K562 (cell line): ENCODE results near the gene DBNDD1. TPM values are rescaled to one million over a fixed set of nuclear protein-coding genes. Genes with fewer than 3 reads are reported as not detected.
"Not testable (repeated sequence)": the region's sequence is repeated elsewhere in the genome, so short reads cannot be mapped to it uniquely, and the experiment has no call there.

Source experiments
- ADNP ChIP-seq: fragments of 200-800 bp; sonication (Bioruptor generic); IDR thresholded peaks from 2 replicates; pipeline ENCODE4 v1.6.1; 2016; ENCODE audit warnings: missing genetic modification characterization, missing compliant biosample characterization
- ARNT ChIP-seq, 2 experiments: fragments of 450-650 bp; IDR thresholded peaks; 2 replicates each; pipeline ENCODE4 v1.6.1; 2016; ENCODE audit warnings: mild to moderate bottlenecking in 1 of 2
- BCOR ChIP-seq: fragments of 450-650 bp; IDR thresholded peaks from 2 replicates; pipeline ENCODE4 v1.6.1; 2016
- CBX3 ChIP-seq, 2 experiments: IDR thresholded peaks; 1 replicate in 1 of 2; 2 replicates in 1 of 2; pipeline ENCODE4 v1.6.1; 2012; ENCODE audit warnings: inconsistent platforms in 2 of 2, low read length in 2 of 2, borderline replicate concordance in 1 of 2, control low read depth in 1 of 2
- FOXJ2 ChIP-seq: fragments of 200-800 bp; sonication (Bioruptor generic); IDR thresholded peaks from 2 replicates; pipeline ENCODE4 v1.6.1; 2016; ENCODE audit warnings: missing genetic modification characterization, missing compliant biosample characterization
- JUNB ChIP-seq: fragments of 450-650 bp; formaldehyde crosslinking; conservative IDR thresholded peaks from 2 replicates; pipeline ENCODE4 v1.4.0; 2020; ENCODE audit warnings: mild to moderate bottlenecking
- JUND ChIP-seq, 2 experiments: IDR thresholded peaks; 2 replicates in 1 of 2; 3 replicates in 1 of 2; pipeline ENCODE4 v1.6.1; 2011; ENCODE audit warnings: borderline replicate concordance in 2 of 2, low read depth in 2 of 2, low read length in 2 of 2, improper control_type of control experiment in 1 of 2, missing biosample characterization in 1 of 2, missing genetic modification characterization in 1 of 2, missing genetic modification reagents in 1 of 2
- NCOR1 ChIP-seq: fragments of 450-650 bp; IDR thresholded peaks from 2 replicates; pipeline ENCODE4 v1.6.1; 2016; ENCODE audit warnings: mild to moderate bottlenecking, moderate library complexity
- NR4A1 ChIP-seq, 2 experiments: fragments of 250-450 bp in 1 of 2; fragments of 450-650 bp in 1 of 2; sonication (Bioruptor Pico) in 1 of 2; IDR thresholded peaks; 2 replicates each; pipeline versions ENCODE4 v1.4.0 to v1.6.1; 2016 to 2020; ENCODE audit warnings: mild to moderate bottlenecking in 2 of 2, missing compliant biosample characterization in 1 of 2, missing genetic modification characterization in 1 of 2, moderate library complexity in 1 of 2
- SMAD4 ChIP-seq: fragments of 250-450 bp; sonication (Bioruptor Pico); conservative IDR thresholded peaks from 2 replicates; pipeline ENCODE4 v1.8.0; 2021; ENCODE audit warnings: inconsistent platforms, mild to moderate bottlenecking, moderate library complexity
- SNIP1 ChIP-seq: fragments of 450-650 bp; IDR thresholded peaks from 2 replicates; pipeline ENCODE4 v1.7.1; 2017; ENCODE audit warnings: low read depth, mild to moderate bottlenecking
- TCF3 ChIP-seq: sonication (generic); formaldehyde crosslinking; IDR thresholded peaks from 2 replicates; pipeline ENCODE4 v1.4.0; 2020; ENCODE audit warnings: mild to moderate bottlenecking, missing genetic modification reagents
- TEAD1 ChIP-seq, 2 experiments: fragments of 450-650 bp in 1 of 2; sonication (generic) in 1 of 2; formaldehyde crosslinking; IDR thresholded peaks; 2 replicates each; pipeline versions ENCODE4 v1.4.0 to v1.8.0; 2020 to 2022; ENCODE audit warnings: mild to moderate bottlenecking in 2 of 2, missing genetic modification reagents in 1 of 2
- ZBTB40 ChIP-seq, 2 experiments: fragments of 450-650 bp in 1 of 2; sonication (generic) in 1 of 2; formaldehyde crosslinking in 1 of 2; IDR thresholded peaks; 2 replicates each; pipeline versions ENCODE4 v1.7.1 to v1.9.0; 2016 to 2022; ENCODE audit warnings: inconsistent platforms in 1 of 2, mild to moderate bottlenecking in 1 of 2, missing genetic modification reagents in 1 of 2
- ZEB2 ChIP-seq: fragments of 450-650 bp; IDR thresholded peaks from 2 replicates; pipeline ENCODE4 v1.6.1; 2016
- ZNF316 ChIP-seq: fragments of 450-650 bp; IDR thresholded peaks from 2 replicates; pipeline ENCODE4 v1.6.1; 2016
- polyA plus RNA-seq, 8 experiments: library from polyadenylated mRNA; depleted of rRNA in 4 of 8; stranded (reverse) in 5 of 8; unstranded in 3 of 8; fragments of >200 nt; fragmentation: Nextera tagmentation in 2 of 8; fragmentation: Illumina TruSeq in 1 of 8; extraction: Ambion mirVana in 2 of 8; extraction: Trizol in 1 of 8; gene quantifications; 2 replicates each; pipeline versions ENCODE4 v1.2.1 to v1.2.3, GENCODE V29; 2011 to 2014; ENCODE audit warnings: inconsistent platforms in 1 of 8, missing spikeins in 1 of 8
- total RNA-seq, 7 experiments: library from RNA; depleted of rRNA in 6 of 7; stranded (reverse); fragments of >200 nt in 6 of 7; fragmentation: Illumina TruSeq in 2 of 7; extraction: Trizol in 2 of 7; gene quantifications; 2 replicates each; pipeline versions ENCODE4 v1.2.1 to v1.2.3, GENCODE V29; 2011 to 2021; ENCODE audit warnings: low replicate concordance in 1 of 7
- TF ChIP-seq, protein P1 (sequence below), 2 experiments: fragments of 250-450 bp in 1 of 2; fragments of 450-650 bp in 1 of 2; sonication (Bioruptor Pico) in 1 of 2; IDR thresholded peaks; 2 replicates each; pipeline versions ENCODE4 v1.6.1 to v1.8.0; 2016 to 2021; ENCODE audit warnings: mild to moderate bottlenecking in 2 of 2, moderate library complexity in 2 of 2, missing compliant biosample characterization in 1 of 2, missing genetic modification characterization in 1 of 2

The DBNDD1 gene
- total and polyA plus RNA-seq, 9 of the 15 experiments (the other 6 are each of a cell fraction or from before 2014, with no cell fraction given), result 0.55 to 13.0 (median 5.8) TPM

DNA sequence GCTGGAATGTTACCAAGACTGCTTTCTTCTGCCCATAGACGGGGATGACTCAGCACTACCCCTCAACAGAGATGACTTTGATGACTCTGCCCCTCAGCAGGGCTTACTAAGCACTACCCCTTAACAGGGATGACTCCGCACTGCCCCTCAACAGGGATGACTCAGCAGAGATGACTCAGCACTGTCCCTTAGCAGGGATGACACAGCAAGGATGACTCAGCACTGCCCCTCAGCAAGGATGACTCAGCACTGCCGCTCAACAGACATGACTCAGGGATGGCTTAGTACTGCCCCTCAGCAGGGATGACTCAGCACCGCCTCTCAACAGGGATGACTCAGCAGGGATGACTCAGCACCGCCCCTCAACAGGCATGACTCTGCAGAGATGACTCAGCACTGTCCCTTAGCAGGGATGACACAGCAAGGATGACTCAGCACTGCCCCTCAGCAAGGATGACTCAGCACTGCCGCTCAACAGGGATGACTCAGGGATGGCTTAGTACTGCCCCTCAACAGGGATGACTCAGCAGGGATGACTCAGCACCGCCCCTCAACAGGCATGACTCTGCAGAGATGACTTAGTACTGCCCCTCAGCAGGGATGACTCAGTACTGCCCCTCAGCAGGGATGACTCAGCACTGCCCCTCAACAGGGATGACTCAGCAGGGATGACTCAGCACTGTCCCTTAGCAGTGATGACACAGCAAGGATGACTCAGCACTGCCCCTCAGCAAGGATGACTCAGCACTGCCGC, 24.4 kb downstream of the DBNDD1 start (continued):
- TF ChIP-seq, protein P1, sequence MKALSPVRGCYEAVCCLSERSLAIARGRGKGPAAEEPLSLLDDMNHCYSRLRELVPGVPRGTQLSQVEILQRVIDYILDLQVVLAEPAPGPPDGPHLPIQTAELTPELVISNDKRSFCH (CRISPR knock-in tag; IDR thresholded peaks at IDR 0.05), result not testable (repeated sequence)
- TF ChIP-seq, protein P1 (tag; IDR thresholded peaks at IDR 0.05), result 0 out of 2 replicates have a peak, but pooled peaks have one; percentile 26
- TF ChIP-seq ZNF316, result peak; percentile 100
- TF ChIP-seq ADNP (tag), result 0 out of 2 replicates have a peak, but pooled peaks have one; percentile 25
- peak; percentile 87 for TF ChIP-seq JUND (IDR thresholded peaks at IDR 0.05; ENCODE audit: borderline replicate concordance, low read depth, low read length)
- peak; percentile 98 for TF ChIP-seq JUND (tag; IDR thresholded peaks at IDR 0.05; ENCODE audit: borderline replicate concordance, low read depth, low read length)
- TF ChIP-seq TCF3 (CRISPR knock-in tag), result peak; percentile 37
- peak; percentile 74 for TF ChIP-seq SMAD4 (CRISPR knock-in tag)
- TF ChIP-seq NR4A1 (CRISPR knock-in tag; IDR thresholded peaks at IDR 0.05); ZBTB40 (IDR thresholded peaks at IDR 0.05): not testable (repeated sequence)
- peak; percentile 60; the same call in 1 of the 2 replicates for TF ChIP-seq NR4A1 (tag; IDR thresholded peaks at IDR 0.05)
- TF ChIP-seq ARNT (IDR thresholded peaks at IDR 0.05), result peak; percentile 20 to 49; a peak in 1 of 4 replicates
- 0 out of 2 replicates have a peak, but pooled peaks have one; percentile 25 for TF ChIP-seq ZEB2
- TF ChIP-seq JUNB (CRISPR knock-in tag), result peak; percentile 93
- peak; percentile 69; the same call in 1 of the 2 replicates for TF ChIP-seq SNIP1
- TF ChIP-seq FOXJ2 (tag), result 0 out of 2 replicates have a peak, but pooled peaks have one; percentile 10
- peak; percentile 14; the same call in 1 of the 2 replicates for TF ChIP-seq BCOR
- peak in 1 of 2 experiments; percentile 52; a peak in 2 of 3 replicates for TF ChIP-seq CBX3 (IDR thresholded peaks at IDR 0.05; ENCODE audit: borderline replicate concordance in 1 of 2, low read length in 2 of 2)
- peak in 1 of 2 experiments; percentile 58; a peak in 1 of 4 replicates for TF ChIP-seq TEAD1 (CRISPR knock-in tag; IDR thresholded peaks at IDR 0.05)
- TF ChIP-seq ZBTB40 (CRISPR knock-in tag; IDR thresholded peaks at IDR 0.05), result peak; percentile 13
- TF ChIP-seq NCOR1, result peak; percentile 29; the same call in 1 of the 2 replicates
